Activated B cell treated with CpG ODN at 0.5 μM for 24 hours (primary cell): ENCODE results near the gene HOOK1. TPM values are rescaled to one million over a fixed set of nuclear protein-coding genes. Genes with fewer than 3 reads are reported as not detected.

Experiments
- ATAC-seq: fragments of 200-7000 bp; cut with Tn5 transposase; one replicate; pipeline ENCODE4 v1.10.0; 2021; ENCODE audit warnings: low read depth, mild to moderate bottlenecking, moderate library complexity
- CTCF ChIA-PET: fragments of 350-600 bp; sonication (Branson Sonifier 250); formaldehyde crosslinking; loops from one replicate; lab custom pipeline; 2021; ENCODE audit warnings: antibody characterized with exemption; lab: Charles Lee
- POLR2A ChIA-PET: fragments of 350-600 bp; sonication (Branson Sonifier 250); formaldehyde crosslinking; loops from one replicate; lab custom pipeline; 2021; ENCODE audit warnings: antibody characterized with exemption; lab: Charles Lee
- DNase-seq: peaks from one replicate; pipeline ENCODE4 v3.0.0; 2022
- H3K27ac Mint-ChIP-seq: one replicate; pipeline ENCODE4 v1.8.0; 2020; ENCODE audit warnings: mixed read lengths
- H3K27me3 Mint-ChIP-seq: one replicate; pipeline ENCODE4 v1.8.0; 2021; ENCODE audit warnings: mixed read lengths
- H3K36me3 Mint-ChIP-seq: one replicate; pipeline ENCODE4 v1.8.0; 2021; ENCODE audit warnings: low read depth, mixed read lengths
- H3K4me1 Mint-ChIP-seq: one replicate; pipeline ENCODE4 v1.8.0; 2021; ENCODE audit warnings: mixed read lengths
- H3K4me3 Mint-ChIP-seq: one replicate; pipeline ENCODE4 v1.8.0; 2020; ENCODE audit warnings: mild to moderate bottlenecking, mixed read lengths
- H3K9me3 Mint-ChIP-seq: one replicate; pipeline ENCODE4 v1.8.0; 2020; ENCODE audit warnings: mixed read lengths
- intact Hi-C: fragments of 100-400 bp; cut with micrococcal nuclease; formaldehyde crosslinking; loops from one replicate; pipeline ENCODE4 v1.15.1; 2024
- total RNA-seq: library from RNA; stranded (reverse); gene quantifications from 2 replicates; pipeline ENCODE4 v1.2.3, GENCODE V29; 2022
- TF ChIP-seq, protein P1 (sequence below): fragments of 200-600 bp; IDR thresholded peaks from one replicate; pipeline ENCODE4 v1.8.0; 2022; ENCODE audit warnings: antibody characterized with exemption, mild to moderate bottlenecking

HOOK1 gene
- total RNA-seq, 1 donor from 2014 or later = 11.5 TPM

DNA sequence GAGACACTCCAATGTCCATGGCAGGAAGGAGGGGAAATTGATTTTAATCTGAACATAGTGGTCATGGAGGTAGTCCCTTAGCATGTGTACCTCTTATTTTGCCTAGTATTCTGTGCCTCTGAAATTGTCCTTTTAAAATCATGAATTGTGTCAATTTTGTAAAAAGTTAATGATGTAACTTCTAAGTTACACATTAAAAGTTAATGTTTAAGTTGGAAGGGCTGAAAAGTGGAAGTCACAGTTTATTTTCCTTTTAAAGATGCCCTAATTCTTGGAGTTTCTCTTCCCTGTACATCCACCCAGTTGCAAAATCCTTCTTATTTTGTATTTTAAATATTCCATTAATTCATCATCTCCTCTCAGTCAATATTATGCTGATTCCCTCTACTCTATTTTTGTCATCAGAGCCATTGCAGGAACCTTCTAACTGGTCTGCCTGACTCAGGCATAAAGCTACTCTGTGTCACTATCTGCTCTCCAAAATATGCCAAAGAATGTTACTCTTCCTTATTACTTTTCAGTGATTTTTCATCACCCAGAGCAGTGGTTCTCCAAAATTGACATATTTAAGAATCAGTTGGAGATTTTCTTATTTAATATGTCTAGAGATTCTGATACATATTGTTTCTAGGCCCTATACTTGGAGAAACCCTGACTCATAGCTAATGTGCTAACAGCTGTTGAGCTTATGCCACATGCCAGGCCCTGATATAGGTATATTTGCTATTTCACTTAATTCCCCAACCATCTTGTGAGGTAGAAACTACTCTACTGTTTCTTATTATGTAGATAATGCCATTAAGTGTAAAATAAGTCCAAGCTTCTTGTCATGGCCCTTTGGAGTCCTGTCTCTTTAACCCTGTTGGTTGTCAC, 5.1 kb downstream of the HOOK1 start:
- ATAC-seq (no peak), DNase-seq (no peak)
- ChIA-PET CTCF (no interaction called here), POLR2A (no interaction called here)
- Mint-ChIP-seq H3K9me3 (no peaks in the 10 kb centered on the region), H3K27ac (no peak overlapping the region), H3K27me3 (no peaks in the 10 kb centered on the region), H3K36me3 (peaks cover 3% of the 10 kb centered on the region), H3K4me1 (no peaks in the 10 kb centered on the region), H3K4me3 (no peak overlapping the region)
- TF ChIP-seq, protein P1, sequence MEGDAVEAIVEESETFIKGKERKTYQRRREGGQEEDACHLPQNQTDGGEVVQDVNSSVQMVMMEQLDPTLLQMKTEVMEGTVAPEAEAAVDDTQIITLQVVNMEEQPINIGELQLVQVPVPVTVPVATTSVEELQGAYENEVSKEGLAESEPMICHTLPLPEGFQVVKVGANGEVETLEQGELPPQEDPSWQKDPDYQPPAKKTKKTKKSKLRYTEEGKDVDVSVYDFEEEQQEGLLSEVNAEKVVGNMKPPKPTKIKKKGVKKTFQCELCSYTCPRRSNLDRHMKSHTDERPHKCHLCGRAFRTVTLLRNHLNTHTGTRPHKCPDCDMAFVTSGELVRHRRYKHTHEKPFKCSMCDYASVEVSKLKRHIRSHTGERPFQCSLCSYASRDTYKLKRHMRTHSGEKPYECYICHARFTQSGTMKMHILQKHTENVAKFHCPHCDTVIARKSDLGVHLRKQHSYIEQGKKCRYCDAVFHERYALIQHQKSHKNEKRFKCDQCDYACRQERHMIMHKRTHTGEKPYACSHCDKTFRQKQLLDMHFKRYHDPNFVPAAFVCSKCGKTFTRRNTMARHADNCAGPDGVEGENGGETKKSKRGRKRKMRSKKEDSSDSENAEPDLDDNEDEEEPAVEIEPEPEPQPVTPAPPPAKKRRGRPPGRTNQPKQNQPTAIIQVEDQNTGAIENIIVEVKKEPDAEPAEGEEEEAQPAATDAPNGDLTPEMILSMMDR = no peak
- intact Hi-C loops = no loop called here

DNA sequence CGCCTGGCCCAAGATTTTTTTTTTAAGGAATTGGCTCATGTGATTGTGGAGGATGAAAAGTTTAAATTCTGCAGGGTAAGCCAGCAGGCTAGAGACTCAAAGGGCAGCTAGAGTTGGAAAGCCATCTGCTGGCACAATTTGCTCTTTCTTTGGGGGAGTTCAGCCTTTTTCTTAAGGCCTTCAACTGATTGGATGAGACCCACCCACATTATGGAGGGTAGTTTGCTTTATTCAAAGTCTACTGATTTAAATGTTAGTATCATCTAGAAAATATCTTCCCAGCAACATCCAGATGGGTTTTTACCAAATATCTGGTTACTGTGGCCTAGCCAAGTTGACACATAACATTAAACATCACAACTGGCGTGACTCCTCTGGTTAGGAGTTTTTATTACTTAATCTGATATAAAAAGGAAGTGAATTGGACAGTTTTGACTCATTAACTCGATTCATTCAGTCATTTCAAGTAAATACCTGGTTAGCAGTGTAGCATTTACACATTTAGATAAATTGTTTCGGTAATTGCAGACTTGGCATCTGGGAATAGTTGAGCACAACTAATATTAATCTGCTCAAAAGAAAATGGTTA, 12.4 kb downstream of the HOOK1 start:
- intact Hi-C loops = no loop called here
- no peak overlapping the region for H3K27ac Mint-ChIP-seq
- no peak for ATAC-seq

DNA sequence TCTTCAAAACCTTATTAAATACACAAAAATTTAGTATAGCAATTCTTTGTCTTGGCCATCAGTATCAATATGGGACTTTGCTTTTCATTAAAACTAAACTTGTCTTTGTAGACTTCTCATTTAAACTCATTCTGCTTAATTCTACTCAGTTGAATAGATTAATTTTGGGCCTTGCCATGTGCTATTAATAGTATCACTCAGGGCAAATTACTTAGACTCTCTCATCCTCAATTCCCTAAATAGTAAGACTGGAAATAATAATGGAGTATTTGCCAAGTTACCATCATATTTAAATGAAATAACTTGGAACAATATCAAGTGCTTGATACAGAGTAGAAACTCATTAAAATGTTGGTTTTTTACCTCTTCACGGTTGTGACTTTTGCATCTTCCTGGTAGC, 13.4 kb downstream of the HOOK1 start:
- no peaks in the 10 kb centered on the region for H3K27me3 Mint-ChIP-seq
- peaks cover 25% of the 10 kb centered on the region for H3K36me3 Mint-ChIP-seq
- TF ChIP-seq, protein P1 = no peak
- H3K4me1 Mint-ChIP-seq = no peaks in the 10 kb centered on the region
- no peaks in the 10 kb centered on the region for H3K9me3 Mint-ChIP-seq
- ATAC-seq (no peak), DNase-seq (no peak)
- intact Hi-C loops = no loop called here
- CTCF ChIA-PET = no interaction called here
- H3K4me3 Mint-ChIP-seq = no peak overlapping the region
- POLR2A ChIA-PET = no interaction called here
- no peak overlapping the region for H3K27ac Mint-ChIP-seq

More for the DNA sequence above, 12.4 kb downstream of the HOOK1 start:
- no peaks in the 10 kb centered on the region for H3K9me3 Mint-ChIP-seq
- TF ChIP-seq, protein P1 = no peak
- H3K27me3 Mint-ChIP-seq = no peaks in the 10 kb centered on the region
- no peaks in the 10 kb centered on the region for H3K4me1 Mint-ChIP-seq
- POLR2A ChIA-PET = no interaction called here
- CTCF ChIA-PET = no interaction called here
- no peak for DNase-seq
- H3K36me3 Mint-ChIP-seq = peaks cover 25% of the 10 kb centered on the region
- no peak overlapping the region for H3K4me3 Mint-ChIP-seq

DNA sequence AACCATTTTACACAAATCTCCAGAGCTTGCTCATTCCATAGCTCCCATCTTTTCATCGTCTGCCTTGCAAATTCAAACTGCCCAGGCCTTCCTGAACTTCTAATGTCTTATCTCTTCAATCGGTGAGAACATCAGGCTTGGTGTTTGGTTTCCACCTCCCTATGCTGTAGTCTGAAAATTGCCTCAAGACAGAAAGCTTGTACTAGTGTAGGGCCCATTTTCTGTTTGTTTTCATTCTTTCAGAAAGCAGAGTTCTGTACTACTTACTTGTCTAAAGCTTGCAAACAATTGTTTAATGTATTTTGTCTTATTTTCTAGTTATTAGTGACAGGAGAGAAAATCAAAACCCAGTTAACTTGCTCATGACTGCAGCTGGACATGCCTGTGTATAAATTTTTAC, 16.8 kb downstream of the HOOK1 start:
- TF ChIP-seq, protein P1 = no peak
- H3K27ac Mint-ChIP-seq = no peak overlapping the region
- H3K36me3 Mint-ChIP-seq = peaks cover 22% of the 10 kb centered on the region
- no peak overlapping the region for H3K4me3 Mint-ChIP-seq
- H3K4me1 Mint-ChIP-seq = no peaks in the 10 kb centered on the region
- intact Hi-C loops = no loop called here
- no peaks in the 10 kb centered on the region for H3K9me3 Mint-ChIP-seq
- ATAC-seq = no peak
- ChIA-PET POLR2A (no interaction called here), CTCF (no interaction called here)
- H3K27me3 Mint-ChIP-seq = no peaks in the 10 kb centered on the region
- no peak for DNase-seq

DNA sequence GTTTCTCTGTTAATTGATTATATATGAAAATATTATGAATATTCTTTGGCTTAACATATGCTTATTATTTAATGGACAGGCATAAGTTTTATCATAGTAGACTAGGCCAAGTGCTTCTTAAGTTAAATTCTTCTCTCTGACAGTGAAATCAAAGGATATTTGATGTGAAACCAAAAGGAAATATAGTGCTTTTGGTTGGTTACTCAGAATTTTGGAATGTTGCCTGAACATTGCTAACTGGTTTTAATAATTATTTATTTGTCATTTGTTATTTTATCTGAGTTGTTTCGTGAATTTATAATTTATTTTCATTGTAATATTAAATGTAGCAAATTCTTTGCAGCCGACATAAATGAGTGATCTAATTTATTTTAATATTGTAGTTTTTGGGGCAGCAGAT, 18.3 kb downstream of the HOOK1 start:
- H3K27ac Mint-ChIP-seq = no peak overlapping the region
- H3K4me3 Mint-ChIP-seq = no peak overlapping the region
- H3K4me1 Mint-ChIP-seq = no peaks in the 10 kb centered on the region
- no peaks in the 10 kb centered on the region for H3K9me3 Mint-ChIP-seq
- CTCF ChIA-PET = no interaction called here
- peaks cover 24% of the 10 kb centered on the region for H3K36me3 Mint-ChIP-seq
- H3K27me3 Mint-ChIP-seq = no peaks in the 10 kb centered on the region
- no peak for DNase-seq
- ATAC-seq = no peak
- TF ChIP-seq, protein P1 = no peak
- POLR2A ChIA-PET = no interaction called here
- intact Hi-C loops = no loop called here
